GM21786 (cell line): ENCODE measurements around the gene SNX6.
"Not testable (repeated sequence)": the region's sequence is repeated elsewhere in the genome, so short reads cannot be mapped to it uniquely, and the experiment has no call there.

Experiments
- ATAC-seq: cut with Tn5 transposase; IDR thresholded peaks from one replicate; pipeline ENCODE4 v1.9.1; 2021; ENCODE audit not compliant: unreplicated experiment

SNX6 gene

GRCh38 chr14:34527591-34527990, 102.4 kb downstream of the SNX6 start:
- ATAC-seq, result no peak

- ATAC-seq, result not testable (repeated sequence)
These were observed 105.7 kb downstream of the SNX6 start for GRCh38 chr14:34524216-34524615.

- no peak for ATAC-seq
These were observed 107.5 kb downstream of the SNX6 start for GRCh38 chr14:34522496-34522895.

GRCh38 chr14:34521071-34521470, 108.9 kb downstream of the SNX6 start:
- ATAC-seq, result not testable (repeated sequence)

- ATAC-seq, result not testable (repeated sequence)
These were observed 109.5 kb downstream of the SNX6 start for GRCh38 chr14:34520304-34520970.
